GM12892 (cell line): Measurements from ENCODE around the gene TGM3.

Experiments
- POLR2A ChIP-seq: IDR thresholded peaks from 2 replicates; pipeline ENCODE4 v1.6.1; 2011; ENCODE audit warnings: low read depth, low read length, control low read depth
- POLR2AphosphoS5 ChIP-seq: IDR thresholded peaks from 2 replicates; pipeline ENCODE4 v1.6.1; 2011; ENCODE audit warnings: low read depth, low read length, control low read depth

DNA sequence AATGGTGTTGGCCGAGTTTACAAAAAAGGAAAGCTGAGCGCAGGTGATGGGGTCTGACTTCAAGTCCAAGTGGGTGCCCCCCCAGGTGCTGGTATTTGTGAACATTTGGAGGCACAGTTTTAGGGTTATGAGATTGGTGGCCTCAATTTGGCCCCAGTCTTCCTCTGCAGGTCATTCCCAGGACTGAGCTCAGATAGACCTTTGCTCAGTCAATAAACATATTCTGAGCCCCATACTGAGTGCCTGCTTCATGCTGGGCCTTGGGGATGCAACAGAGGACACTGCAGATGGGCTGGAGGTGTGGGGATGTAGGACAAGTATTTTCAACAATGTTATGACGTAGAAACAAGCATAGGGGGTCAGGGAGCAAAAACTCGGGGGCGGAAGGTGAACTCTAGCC lies 33.5 kb downstream of the TGM3 start:
- TF ChIP-seq POLR2A (no peak), POLR2AphosphoS5 (no peak)
